ENCODE data around the gene DNAAF5.

Gene DNAAF5

DNA sequence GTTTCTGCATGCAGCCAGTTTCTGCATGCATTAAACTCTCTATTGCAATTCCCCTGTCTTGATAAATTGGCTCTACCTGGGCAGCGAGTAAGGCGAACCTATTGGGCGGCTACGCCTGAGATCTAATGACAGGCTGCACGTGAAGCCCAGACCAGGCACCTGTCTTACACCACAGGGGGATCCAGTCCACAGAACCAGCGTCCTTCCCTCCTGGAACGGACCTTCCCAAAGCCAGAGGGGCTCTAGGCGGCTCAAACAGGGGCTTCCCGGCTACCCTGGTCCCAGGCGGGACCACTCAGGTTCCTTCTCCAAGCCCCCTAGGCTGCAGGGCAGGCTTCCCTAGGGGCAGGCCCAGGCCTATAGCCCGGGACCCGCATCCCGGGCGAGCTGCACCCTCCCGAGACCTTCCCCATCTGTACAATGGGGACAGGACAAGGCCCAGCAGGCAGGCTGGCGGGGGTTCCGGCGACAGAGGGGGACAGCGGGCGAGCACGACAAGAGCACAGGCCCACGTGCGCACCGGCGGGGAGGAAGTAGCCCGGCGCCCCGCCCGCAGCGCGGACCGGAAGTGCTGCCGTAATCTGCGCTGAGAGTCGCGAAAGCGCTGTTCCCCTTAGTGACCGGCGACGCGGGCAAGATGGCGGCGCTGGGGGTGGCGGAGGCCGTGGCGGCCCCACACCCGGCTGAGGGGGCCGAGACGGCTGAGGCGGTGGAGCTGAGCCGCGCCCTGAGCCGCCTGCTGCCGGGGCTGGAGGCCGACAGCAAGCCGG, at the start of gene DNAAF5:
Gene DNAAF5, plus strand, starts transcription at position 616 of the 770 bp plus-strand sequence. Its CDS starts 22 bp downstream, at position 638.
- DNase-seq (ENCODE audit: low read depth in 2 of 2) = peak; percentile 82 to 85

DNA sequence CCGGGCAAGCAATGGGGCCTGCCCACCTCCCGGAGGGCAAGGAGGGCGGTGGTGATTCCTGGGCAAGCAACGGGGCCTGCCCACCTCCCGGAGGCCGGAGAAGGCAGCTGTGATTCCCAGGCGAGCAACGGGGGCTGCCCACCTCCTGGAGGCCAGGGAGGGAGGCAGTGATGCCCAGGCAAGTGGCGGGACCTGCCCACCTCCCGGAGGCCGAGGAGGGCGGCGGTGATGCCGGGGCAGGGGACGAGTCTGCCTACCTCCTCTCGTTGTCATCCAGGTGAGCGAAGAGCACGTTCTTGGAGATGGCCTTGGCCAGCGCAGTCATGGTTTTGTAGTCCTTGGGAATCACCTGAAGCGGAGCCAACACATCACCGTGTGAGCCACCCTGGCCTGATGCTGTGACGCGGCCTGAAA, 49.5 kb upstream of the DNAAF5 start:
- no peak for DNase-seq (ENCODE audit: low read depth in 2 of 2)

DNA sequence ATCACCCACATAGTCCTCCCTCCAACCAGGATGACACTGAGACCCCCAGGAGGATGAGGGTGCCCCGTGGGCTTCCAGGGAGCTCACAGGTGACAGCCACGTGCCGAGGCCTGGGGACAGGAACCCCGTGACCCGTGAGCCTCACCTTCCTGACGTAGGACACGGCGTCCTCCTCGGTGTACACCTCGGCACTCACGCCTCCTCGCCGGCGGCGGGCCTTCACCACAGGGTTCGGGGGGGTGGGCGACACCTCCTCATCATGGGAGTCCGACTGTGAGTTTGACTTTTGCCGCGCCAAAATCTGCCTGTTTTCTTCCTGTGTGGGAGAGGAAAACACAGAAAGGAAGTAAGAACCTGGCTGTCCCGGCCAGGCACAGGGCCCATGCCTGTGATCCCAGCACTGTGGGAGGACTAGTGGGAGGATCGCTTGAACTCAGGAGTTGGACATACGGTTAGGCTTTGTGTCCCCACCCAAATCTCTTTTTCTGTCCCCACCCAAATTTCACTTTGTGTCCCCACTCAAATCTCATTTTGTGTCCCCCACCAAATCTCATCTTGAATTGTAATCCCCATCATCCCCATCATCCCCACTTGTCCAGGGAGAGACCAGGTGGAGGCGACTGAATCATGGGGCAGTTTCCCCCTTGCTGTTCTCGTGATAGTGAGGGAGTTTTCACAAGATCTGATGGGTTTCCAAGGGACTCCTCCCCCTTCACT, 45.9 kb upstream of the DNAAF5 start:
- DNase-seq (ENCODE audit: low read depth in 2 of 2) = no peak

DNA sequence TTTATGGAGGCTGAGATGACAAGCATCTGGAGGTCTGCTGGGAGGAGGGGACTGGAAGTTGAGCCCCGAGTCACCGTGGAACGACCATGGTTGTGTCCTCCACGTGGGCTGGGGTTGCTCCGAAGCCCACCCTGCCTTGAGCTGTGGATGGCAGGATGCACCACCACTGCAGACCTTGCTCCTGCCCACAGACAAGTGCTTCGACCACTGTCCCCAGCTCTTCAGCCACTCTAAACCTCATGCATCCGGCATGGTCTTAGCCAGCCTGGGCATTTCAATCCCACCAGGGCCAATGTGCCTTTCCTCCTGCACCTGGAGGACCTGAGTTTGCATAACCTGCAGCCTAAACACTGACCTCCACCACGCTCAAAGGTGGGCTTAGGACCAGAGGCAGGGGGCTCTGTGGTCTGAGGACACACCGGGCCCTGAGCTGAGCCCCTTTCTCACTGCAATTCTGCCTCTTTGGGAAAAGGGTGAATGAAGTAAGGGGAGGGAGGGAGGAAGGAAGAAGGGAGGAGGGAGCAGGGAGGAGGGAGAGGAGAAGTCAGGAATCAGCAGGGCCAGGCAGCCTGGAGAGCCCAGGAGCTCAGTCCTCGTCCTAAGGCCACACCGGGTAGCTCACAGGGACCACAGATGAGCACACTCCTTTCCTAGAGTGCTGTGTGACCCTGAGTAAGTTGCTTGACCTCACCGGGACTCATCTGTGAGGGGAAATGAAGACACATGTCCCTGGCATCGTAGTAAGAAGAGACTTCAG, 44.8 kb upstream of the DNAAF5 start:
- DNase-seq (ENCODE audit: low read depth in 2 of 2) = no peak

DNA sequence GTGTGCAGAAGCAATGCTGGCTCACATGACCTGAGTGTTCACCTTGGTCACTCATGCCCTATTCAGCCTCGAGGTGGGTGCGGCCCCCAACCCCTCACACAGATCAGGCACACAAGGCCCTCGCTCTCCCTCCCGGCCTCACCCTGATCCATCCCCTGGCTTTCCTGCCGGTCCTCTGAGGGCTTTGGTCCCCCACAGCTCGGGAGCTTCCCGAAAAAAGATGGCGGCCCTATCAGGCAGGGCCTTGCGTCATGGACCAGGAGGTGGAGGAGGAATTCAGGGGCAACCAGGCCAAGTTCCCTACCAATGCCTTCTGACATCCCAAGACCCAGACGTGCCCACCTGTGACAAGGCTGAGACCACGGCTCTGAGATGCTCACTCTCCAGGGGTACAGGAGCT, 43.7 kb upstream of the DNAAF5 start:
- DNase-seq (ENCODE audit: low read depth in 2 of 2) = no peak

DNA sequence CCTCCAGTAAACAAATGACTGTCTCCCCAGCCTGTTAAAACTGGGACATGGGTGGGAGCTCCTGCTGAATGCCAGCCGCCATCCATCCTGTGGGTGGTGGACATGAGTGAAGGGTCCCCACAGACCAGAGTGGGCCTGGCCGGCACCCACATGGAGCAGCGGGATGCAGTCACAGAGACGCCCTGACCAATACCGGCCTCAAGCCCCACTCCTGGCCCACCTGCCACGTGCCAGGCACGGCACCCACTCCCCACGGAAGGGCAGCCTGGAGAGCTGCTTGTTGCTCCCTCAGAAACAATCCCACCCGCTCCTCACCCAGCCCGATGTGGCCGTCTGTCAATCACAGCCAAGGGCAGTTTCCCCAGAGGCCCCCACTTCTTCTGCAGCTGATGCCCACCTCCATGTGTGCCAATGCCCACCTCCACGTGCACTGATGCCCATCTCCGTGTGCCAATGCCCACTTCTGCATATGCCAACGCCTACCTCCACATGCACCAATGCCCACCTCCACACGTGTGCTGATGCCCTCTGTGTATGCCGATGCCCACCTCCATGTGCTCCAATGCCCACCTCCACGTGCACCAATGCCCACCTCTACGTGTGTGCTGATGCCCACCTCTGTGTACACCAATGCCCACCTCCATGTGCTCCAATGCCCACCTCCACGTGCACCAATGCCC, 42.8 kb upstream of the DNAAF5 start:
- DNase-seq (ENCODE audit: low read depth in 2 of 2) = no peak

DNA sequence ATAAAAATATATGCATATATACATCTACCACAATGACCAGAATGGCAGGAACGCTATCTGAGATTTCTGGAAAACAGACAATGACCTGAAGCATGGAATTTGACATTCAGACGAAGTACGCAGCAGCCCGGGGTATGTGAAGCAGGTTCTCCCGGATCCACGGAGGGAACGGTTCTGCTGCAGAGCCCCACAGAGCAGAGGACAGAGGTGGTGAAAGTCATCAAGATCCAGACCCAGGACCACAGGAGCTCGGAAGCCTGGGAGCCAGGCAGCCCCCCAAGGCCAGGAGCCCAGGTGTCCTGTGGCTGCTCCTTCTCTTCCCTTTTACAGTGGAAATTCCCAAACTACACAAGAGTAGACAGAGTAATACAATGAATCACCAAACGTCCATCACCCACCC, 42.1 kb upstream of the DNAAF5 start:
- DNase-seq (ENCODE audit: low read depth in 2 of 2) = no peak

DNA sequence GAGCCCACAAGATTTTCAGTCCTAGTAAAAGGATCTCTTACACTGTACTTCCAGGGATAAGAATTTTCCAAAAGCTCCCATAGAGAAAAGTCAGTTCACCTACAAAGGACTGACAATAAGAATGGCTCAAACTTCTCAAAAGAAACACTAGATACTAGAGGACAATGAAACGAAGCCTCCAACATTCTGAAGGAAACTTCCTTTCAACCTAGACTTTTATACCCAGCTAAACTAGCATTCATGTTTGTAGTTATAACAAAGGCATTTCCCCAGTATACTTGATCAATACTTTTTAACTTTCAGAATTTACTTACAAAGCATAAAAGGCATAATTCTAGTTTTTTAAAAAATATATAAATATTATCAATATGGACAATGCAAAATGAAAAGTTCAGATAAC, 41.0 kb upstream of the DNAAF5 start:
- DNase-seq (ENCODE audit: low read depth in 2 of 2) = no peak

DNA sequence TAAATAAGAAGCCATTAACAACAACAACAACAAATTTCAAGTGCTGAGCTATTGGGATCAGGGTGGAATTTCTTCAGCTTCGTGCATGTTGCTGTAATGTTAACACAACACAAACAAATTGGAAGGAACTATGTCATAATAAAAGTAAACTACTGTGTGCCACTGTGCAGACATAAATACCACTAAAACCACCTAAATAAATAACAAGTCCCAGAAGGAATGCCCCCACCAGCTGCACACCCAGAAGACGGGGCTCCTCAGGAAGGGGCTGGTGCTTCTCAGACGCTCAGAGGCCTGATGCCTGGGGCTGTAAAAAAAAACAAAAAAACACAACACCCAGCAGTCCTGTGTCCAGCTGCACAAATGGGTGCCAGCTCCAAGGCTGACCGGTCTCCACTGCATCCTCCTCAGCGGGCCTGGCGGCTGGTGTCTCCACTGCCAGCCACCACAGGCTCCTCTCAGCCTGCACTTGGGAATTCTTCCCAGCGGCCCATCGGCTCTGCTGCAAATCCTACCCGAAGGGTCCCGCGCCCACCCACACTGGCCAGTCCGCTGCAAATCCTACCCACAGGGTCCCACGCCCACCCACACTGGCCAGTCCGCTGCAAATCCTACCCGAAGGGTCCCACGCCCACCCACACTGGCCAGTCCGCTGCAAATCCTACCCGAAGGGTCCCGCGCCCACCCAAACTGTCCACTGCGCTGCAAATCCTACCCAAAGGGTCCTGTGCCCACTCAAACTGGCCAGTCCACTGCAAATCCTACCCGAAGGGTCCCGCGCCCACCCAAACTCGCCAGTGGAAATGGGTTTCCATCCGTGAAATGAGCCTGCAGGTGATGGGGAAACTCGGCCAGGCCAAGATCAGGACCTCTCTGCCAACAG, 35.8 kb upstream of the DNAAF5 start:
- DNase-seq (ENCODE audit: low read depth in 2 of 2) = no peak

DNA sequence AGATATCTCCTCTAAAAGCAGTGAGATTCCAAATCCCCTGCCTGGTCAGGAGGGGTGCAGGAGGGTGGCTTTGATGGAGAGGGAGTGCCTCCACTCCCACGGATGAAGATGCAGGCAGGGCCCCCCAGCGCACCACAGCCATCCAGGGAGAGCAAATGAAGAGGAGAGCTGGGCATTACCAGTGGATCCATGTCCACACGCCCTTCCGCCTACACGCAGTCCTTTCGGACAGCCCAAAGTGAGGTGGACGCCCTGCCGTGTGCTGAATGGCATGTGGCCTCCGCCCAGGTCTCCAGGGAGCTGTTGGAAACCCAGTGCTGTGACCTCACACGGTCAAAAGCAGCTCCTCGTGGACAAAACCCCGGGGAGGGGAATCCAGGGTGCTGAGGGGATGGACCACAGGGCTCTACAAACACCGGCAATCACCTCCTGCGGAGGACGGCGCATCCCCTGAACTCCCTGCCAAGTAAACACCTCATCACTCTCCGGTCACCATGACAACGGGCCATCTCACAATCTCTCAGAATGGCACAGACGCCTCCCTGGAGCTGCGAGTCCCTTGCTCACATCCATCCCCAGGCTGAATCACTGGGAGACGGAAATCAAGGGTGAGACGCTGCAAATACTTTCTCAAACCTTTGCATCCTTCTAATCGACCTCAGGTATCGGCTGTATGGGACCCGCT, 35.0 kb upstream of the DNAAF5 start:
- no peak for DNase-seq (ENCODE audit: low read depth in 2 of 2)

DNA sequence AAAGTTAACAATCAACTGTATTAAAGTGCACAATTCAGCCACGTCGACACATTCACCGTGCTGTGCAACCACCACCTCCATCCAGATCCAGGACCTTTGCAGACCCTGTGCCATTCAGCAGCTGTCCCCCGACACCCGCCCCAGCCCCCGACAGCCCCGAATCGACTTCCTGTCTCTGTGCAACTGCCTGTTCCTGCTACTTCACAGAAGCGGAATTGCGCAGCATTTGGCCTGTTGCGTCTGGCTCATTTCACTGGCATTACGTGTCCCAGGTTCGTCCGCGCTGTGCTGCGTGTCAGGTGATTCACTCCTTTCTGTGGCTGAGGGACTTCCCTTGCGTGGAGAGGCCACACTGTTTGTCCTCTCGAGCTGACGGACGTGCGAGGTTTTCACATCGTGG, 33.2 kb upstream of the DNAAF5 start:
- no peak for DNase-seq (ENCODE audit: low read depth in 2 of 2)

DNA sequence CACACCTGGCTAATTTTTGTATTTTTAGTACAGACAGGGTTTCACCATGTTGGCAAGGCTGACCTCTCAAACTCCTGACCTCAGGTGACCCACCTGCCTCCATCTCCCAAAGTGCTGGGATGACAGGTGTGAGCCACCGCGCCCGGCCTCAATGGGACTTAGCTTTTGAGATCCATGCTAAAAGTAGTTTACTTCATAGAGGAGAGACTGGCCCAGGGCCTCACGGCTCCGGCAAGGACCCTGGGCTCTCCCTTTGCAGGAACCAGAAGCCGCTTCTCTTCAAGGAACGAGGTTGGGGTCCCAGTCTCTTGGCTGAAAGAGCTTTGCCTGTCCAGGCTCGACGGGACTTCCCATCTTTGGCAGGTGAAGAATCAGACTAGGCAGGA, 30.1 kb upstream of the DNAAF5 start:
- no peak for DNase-seq (ENCODE audit: low read depth in 2 of 2)

DNA sequence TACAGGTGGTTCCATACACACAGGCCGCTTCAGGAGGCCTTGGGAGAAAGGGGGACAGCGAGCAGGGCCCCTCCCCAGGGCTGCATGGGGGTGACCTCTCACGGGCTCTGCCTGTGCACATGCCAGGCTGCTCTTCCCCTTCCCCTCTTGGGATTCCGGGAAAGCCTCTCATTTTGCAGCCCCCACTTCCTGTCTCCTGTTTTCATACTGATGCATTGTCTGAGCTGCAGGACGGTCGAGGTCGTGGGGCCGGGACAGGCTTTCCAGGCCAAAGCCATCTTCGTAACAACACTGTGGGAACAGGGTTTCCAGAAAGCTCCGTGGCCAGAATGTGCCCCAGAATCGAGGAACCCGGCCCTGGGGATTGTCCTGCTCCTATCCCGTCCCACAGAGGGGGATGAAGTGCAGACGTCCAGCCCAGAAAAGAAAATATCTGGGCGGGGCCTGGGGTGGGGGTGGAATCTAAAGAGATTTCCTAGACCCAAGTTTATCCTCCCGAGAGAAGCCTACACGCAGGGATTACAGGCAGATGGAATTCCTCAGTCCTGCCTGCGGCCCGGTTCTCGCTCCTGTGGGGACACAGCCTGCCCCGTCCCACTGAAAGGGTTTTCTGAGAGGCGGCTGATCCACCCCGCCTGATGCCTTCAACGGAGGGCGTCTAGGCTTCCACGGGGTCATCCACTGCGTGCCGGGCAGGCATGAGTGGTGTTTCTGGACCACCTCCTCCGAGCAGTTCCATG, 29.5 kb upstream of the DNAAF5 start:
- no peak for DNase-seq (ENCODE audit: low read depth in 2 of 2)

DNA sequence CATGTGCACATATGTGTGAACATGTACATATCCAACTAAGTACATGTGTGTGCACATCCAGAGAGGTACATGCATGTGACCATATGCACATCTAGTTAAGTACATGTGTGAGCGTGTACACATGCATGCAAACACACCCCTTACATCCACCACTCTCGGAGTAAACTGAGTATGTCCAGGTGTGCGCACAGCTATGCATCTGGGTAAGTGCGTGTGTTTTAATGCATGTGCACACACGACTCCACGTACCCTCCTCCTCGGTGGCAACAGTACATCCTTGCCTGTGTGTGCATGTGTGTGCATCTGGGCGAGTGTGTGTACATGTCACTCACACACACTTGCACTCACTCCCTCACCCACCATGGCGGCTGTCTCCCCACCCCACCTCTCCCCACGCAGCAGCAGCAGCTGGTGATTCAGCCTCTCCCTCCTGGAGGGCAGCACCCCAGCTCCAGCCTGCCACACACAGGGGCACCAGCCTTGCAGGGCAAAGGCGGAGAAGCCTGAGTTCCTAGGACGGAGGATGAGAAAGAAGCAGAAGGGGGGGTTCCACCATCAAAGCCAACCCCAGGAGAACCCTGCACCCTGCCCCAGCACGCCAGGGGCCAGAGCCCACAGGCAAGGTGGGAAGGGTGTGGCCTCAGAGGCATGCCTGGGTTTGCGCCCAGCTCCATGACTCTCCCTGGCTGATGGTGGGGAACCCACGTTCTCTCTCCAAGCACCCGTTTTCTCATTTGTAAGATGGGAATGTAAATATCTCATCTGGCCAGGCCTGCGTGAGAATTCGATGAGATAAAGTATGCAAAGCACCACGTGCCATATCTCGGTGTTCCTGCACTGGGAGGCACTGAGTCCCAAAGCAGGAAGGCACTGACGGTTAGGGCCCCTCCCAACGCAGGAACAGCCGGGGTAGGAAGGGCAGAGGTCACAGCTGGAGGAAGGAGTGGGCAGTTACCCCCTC, 27.7 kb upstream of the DNAAF5 start:
- DNase-seq (ENCODE audit: low read depth in 2 of 2) = no peak

DNA sequence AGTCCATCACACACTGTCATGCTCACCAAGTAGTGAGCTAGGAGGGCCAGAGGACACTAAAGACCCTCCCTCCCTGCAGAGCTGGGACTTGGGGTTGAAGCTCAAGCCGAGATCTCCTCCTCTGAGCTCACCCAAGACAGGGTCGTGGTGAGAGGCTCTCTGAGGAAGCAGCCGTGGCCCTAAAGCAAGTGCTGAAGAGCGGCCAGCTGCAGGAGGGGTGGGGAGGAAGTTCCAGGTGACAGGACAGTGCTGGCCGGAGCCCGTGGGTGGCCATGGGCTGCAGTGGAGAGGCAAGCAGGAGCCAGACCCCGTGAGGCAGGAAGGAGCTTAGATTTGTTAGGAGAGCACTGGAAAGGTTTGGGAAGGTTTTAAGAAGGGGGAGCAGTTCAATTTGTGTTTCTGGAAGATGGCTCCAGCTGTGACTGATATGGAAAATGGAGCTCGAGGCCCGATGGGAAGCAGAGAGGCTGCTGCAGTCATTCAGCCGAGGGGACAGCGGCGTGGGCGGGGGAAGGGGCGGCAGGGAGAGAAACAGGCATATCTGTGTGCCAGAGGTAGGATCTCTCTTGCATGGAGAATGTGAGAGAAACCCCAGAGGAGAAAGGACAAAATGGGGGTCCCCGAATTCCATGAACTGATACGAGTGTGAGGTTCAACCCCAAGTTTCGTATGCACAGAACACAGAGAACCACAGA, 26.9 kb upstream of the DNAAF5 start:
- no peak for DNase-seq (ENCODE audit: low read depth in 2 of 2)

DNA sequence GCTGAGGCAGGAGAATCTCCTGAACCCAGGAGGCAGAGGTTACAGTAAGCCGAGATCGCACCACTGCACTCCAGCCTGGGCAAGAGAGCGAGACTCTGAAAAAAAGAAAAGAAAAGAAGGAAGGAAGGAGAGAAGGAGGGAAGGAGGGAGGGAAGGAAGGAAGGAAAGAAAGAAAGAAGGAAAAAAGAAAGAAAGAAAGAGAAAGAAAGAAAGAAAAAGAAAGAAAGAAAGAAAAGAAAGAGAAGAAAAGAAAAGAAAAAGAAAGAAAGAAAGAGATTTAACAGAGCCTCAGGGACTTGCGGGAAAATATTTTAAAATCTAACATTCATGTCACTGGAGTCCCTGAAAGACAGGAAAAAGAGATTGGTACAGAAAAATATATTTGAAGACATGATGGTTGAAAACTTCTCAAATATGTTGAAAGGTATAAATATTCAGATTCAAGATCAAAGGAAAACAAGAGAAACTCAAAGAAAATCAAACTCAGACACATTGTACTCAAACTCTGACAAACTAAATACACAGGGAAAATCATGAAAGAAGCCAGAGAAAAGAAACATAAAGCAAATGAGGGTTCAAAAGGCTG, 25.3 kb upstream of the DNAAF5 start:
- DNase-seq (ENCODE audit: low read depth in 2 of 2) = no peak

DNA sequence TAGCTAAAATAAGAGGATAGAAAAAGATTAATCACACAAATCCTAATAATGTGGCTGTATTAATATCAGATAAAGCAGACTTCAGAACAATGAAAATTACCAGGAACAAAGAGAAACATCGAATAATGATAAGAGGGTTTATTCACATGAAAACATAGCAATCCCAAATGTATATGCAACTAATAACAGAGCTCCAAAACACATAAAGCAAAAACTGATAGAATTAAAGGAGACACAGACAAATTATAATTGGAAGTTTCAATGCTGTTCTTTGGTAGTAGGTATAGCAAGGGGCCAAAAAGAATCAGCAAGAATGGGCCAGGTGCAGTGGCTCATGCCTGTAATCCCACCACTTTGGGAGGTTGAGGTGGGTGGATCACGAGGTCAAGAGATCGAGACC, 23.4 kb upstream of the DNAAF5 start:
- DNase-seq (ENCODE audit: low read depth in 2 of 2) = no peak

DNA sequence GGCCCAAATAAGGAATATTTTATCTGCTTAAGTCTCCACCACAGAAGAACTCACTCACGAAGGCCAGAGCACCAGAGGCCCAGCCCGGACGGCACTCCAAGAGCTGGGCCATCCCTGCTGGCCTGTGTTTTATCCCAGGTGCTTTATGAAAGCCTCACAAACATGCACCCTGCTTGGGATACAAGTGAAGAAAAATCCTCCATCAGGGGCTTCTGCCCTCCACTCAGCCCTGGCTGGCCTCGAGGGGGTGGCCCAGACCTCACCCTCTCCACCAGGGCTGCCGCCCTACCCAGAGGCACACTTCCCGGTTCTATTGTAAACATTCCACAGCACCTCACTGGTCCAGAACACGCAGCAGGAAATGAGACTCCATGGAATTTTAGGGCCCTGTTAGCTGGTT, 19.8 kb upstream of the DNAAF5 start:
- no peak for DNase-seq (ENCODE audit: low read depth in 2 of 2)

Data from stimulated activated CD8-positive, alpha-beta memory T cell treated with anti-CD3 and anti-CD28 coated beads, Interleukin-2, amount 100 ng/mL, for 48 hours (primary cell).